Right lobe of liver (tissue), 6 donors: ENCODE measurements around the gene DUSP7. TPM values are rescaled to one million over a fixed set of nuclear protein-coding genes. Genes with fewer than 3 reads are reported as not detected.

Experiments
- ATAC-seq, 4 donors: fragments of 200-7000 bp; cut with Tn5 transposase; one replicate each; pipeline ENCODE4 v1.9.1; 2020; ENCODE audit warnings: mild to moderate bottlenecking in 4 of 4, moderate library complexity in 4 of 4
- DNase-seq, 3 donors: peaks; one replicate each; pipeline ENCODE4 v3.0.0-alpha.2; 2020
- H3K27ac ChIP-seq, 3 donors: fragments of 200-600 bp; one replicate each; pipeline ENCODE4 v1.8.0; 2022
- H3K27me3 ChIP-seq, 2 donors: fragments of 200-600 bp; one replicate each; pipeline ENCODE4 v1.8.0; 2022
- H3K36me3 ChIP-seq, 4 donors: fragments of 200-600 bp; sonication (generic) in 1 of 4; one replicate each; pipeline versions ENCODE4 v1.5.1 to v1.8.0; 2017 to 2022; ENCODE audit warnings: control low read depth in 1 of 4
- H3K4me1 ChIP-seq, 4 donors: fragments of 200-600 bp; sonication (generic) in 1 of 4; one replicate each; pipeline versions ENCODE4 v1.5.1 to v1.8.0; 2017 to 2022; ENCODE audit warnings: control low read depth in 1 of 4
- H3K4me3 ChIP-seq, 3 donors: fragments of 200-600 bp; one replicate each; pipeline ENCODE4 v1.8.0; 2022
- H3K9me3 ChIP-seq, 4 donors: fragments of 200-600 bp; sonication (generic) in 1 of 4; one replicate each; pipeline versions ENCODE4 v1.5.1 to v1.8.0; 2017 to 2022; ENCODE audit warnings: control low read depth in 1 of 4
- CTCF ChIP-seq, 4 donors: fragments of 200-600 bp in 3 of 4; fragments of 450-650 bp in 1 of 4; IDR thresholded peaks; one replicate each; pipeline versions ENCODE4 v1.5.1 to v1.8.0; 2016 to 2022; ENCODE audit warnings: antibody characterized with exemption in 4 of 4, mild to moderate bottlenecking in 2 of 4
- POLR2A ChIP-seq: fragments of 450-650 bp; IDR thresholded peaks from one replicate; pipeline ENCODE4 v1.6.1; 2017; ENCODE audit warnings: antibody characterized with exemption, mild to moderate bottlenecking
- WGBS: methylation state at CpG from one replicate; pipeline ENCODE4 v1.1.6; 2018; ENCODE audit warnings: low coverage, low lambda C conversion rate; ENCODE audit not compliant: insufficient coverage; ENCODE audit errors: missing lambda C conversion rate; 5-methylcytosine and 5-hydroxymethylcytosine counted together
- intact Hi-C, 2 donors: fragments of 100-400 bp; cut with DNase I; formaldehyde crosslinking; loops; one replicate each; pipeline versions ENCODE4 v1.11.2 to v1.14.1; 2022
- total RNA-seq, 6 experiments: library from RNA; depleted of rRNA in 2 of 6; stranded (reverse); fragments of >200 nt in 2 of 6; fragmentation: NEBNext Ultra II Directional in 3 of 6; extraction: Animal tissue kit (Norgen Biotek cat#: 25700) in 3 of 6; gene quantifications; one replicate each; pipeline versions ENCODE4 v1.1.0 to v1.2.4, GENCODE V29; 2016 to 2023
- donor health status: DM: no; HTN: yes; CAD: no.
- donor health status: DM: no; HTN: no; CAD: no.
- donor health status: DM: no; HTN: no; CAD: no.
- donor health status: DM: no; HTN: yes; CAD: no.
- donor health status: DM: no; HTN: yes; CAD: no.

Gene DUSP7
- total RNA-seq, 6 experiments from 2014 or later, result 3.0 to 4.2 (median 3.5) TPM

- peak overlapping the region; percentile 36 to 71 (median 60) for H3K27ac ChIP-seq
- no peaks in the 10 kb centered on the region for H3K9me3 ChIP-seq
- peaks cover 0 to 14% (median 3%) of the 10 kb centered on the region in 4 donors for H3K36me3 ChIP-seq
- DNase-seq, result no peak
- 68% methylated on average over 7 of the region's 31 CpGs for WGBS
- peak overlapping the region in 1 of 3 donors; percentile 66 for H3K4me3 ChIP-seq
- TF ChIP-seq POLR2A (no peak), CTCF (IDR thresholded peaks at IDR 0.05) (peak in 3 of 4 donors; percentile 17 to 33 (median 24))
- no peak for ATAC-seq
- H3K4me1 ChIP-seq, result peaks cover 0 to 15% (median 2%) of the 10 kb centered on the region in 4 donors
- intact Hi-C loops, result loop anchor here in 1 of 2 donors (5.0 kb wide), 1 partner anchor 69 kb away; no protein-coding TSS in a partner anchor
- H3K27me3 ChIP-seq, result no peaks in the 10 kb centered on the region
These were observed 2.8 kb downstream of the DUSP7 start for GRCh38 chr3:52053307-52054304.

GRCh38 chr3:52052831-52053306 lies 3.5 kb downstream of the DUSP7 start:
- intact Hi-C loops, result loop anchor here in 1 of 2 donors (5.0 kb wide), 1 partner anchor 69 kb away; no protein-coding TSS in a partner anchor
- no peaks in the 10 kb centered on the region for H3K9me3 ChIP-seq
- H3K4me3 ChIP-seq, result no peak overlapping the region
- no peak for TF ChIP-seq POLR2A
- TF ChIP-seq CTCF (IDR thresholded peaks at IDR 0.05), result peak in 2 of 4 donors; percentile 11 to 19
- peak; percentile 6 to 29 (median 26) for ATAC-seq
- DNase-seq, result peak; percentile 84 to 89 (median 86)
- H3K27ac ChIP-seq, result peak overlapping the region; percentile 36 to 71 (median 60)
- peaks cover 0 to 15% (median 2%) of the 10 kb centered on the region in 4 donors for H3K4me1 ChIP-seq
- peaks cover 0 to 14% (median 3%) of the 10 kb centered on the region in 4 donors for H3K36me3 ChIP-seq
- 53% methylated on average over 4 of the region's 10 CpGs for WGBS
- H3K27me3 ChIP-seq, result no peaks in the 10 kb centered on the region

GRCh38 chr3:52051444-52051843 lies 4.9 kb downstream of the DUSP7 start:
- peaks cover 0 to 14% (median 3%) of the 10 kb centered on the region in 4 donors for H3K36me3 ChIP-seq
- no peaks in the 10 kb centered on the region for H3K9me3 ChIP-seq
- peaks cover 0 to 10% (median 0%) of the 10 kb centered on the region in 4 donors for H3K4me1 ChIP-seq
- H3K4me3 ChIP-seq, result no peak overlapping the region
- intact Hi-C loops, result loop anchor here in 1 of 2 donors (5.0 kb wide), 1 partner anchor 71 kb away; no protein-coding TSS in a partner anchor
- 87% methylated on average over 3 of the region's 8 CpGs for WGBS
- H3K27ac ChIP-seq, result no peak overlapping the region
- ATAC-seq, result no peak
- no peaks in the 10 kb centered on the region for H3K27me3 ChIP-seq
- DNase-seq, result no peak
- TF ChIP-seq POLR2A, result no peak
- TF ChIP-seq CTCF (IDR thresholded peaks at IDR 0.05), result no peak

- H3K9me3 ChIP-seq, result no peaks in the 10 kb centered on the region
- H3K4me3 ChIP-seq, result no peak overlapping the region
- peaks cover 0 to 14% (median 3%) of the 10 kb centered on the region in 4 donors for H3K36me3 ChIP-seq
- DNase-seq, result no peak
- H3K4me1 ChIP-seq, result peaks cover 0 to 7% (median 0%) of the 10 kb centered on the region in 4 donors
- no peak for ATAC-seq
- H3K27me3 ChIP-seq, result no peaks in the 10 kb centered on the region
- TF ChIP-seq CTCF (IDR thresholded peaks at IDR 0.05), result no peak
- no peak for TF ChIP-seq POLR2A
- H3K27ac ChIP-seq, result no peak overlapping the region
- intact Hi-C loops, result loop anchor here in 1 of 2 donors (5.0 kb wide), 1 partner anchor 72 kb away; no protein-coding TSS in a partner anchor
- whole genome bisulfite sequencing, result no CpG with 5 or more reads among the region's 21 CpGs
These were observed 5.8 kb downstream of the DUSP7 start for GRCh38 chr3:52050571-52050970.
